Transverse colon (tissue), 4 donors: ENCODE results near the gene MPND.

Experiments used
- EP300 ChIP-seq: sonication (generic); formaldehyde crosslinking; IDR thresholded peaks from one replicate; pipeline ENCODE4 v1.6.1; 2017; ENCODE audit warnings: antibody characterized with exemption, low read depth
- POLR2AphosphoS5 ChIP-seq, 3 donors: sonication (generic); formaldehyde crosslinking; IDR thresholded peaks; one replicate each; pipeline ENCODE4 v1.6.1; 2016; ENCODE audit warnings: antibody characterized with exemption in 3 of 3
- TF ChIP-seq, protein P1 (sequence below), 5 experiments: fragments of 200-600 bp in 3 of 5; fragments of 450-650 bp in 2 of 5; sonication (generic) in 3 of 5; IDR thresholded peaks; 1 replicate in 2 of 5; 2 replicates in 3 of 5; pipeline ENCODE4 v1.5.1; 2016 to 2017; ENCODE audit warnings: antibody characterized with exemption in 5 of 5, inconsistent platforms in 3 of 5, mild to moderate bottlenecking in 2 of 5, moderate library complexity in 1 of 5

DNA sequence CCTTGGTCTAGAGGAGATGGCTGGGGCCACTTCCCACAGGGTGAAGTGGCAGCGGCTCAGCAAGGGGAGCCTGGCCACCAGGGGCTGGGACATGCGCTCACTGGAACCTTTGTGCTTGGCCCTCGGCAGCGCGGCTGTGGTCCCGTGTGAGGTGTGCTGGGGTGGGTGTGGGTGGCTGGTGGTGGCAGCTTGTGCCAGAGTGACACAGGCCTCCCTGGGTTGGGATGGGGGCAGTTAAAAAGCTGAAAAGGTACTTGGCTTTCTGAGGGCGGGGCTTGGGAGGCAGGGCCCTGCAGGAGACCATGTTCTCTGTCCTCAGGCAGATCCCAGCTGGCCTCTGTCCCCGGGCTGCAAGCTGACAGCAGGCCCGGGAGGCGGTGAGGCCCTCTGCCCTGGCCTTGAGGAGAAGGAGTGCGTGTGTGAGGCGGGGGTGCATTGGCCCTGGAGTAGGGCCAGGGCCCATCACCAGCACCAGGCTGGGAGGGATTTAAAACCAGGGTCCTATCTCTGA lies 17.3 kb downstream of the MPND start:
- TF ChIP-seq, protein P1, sequence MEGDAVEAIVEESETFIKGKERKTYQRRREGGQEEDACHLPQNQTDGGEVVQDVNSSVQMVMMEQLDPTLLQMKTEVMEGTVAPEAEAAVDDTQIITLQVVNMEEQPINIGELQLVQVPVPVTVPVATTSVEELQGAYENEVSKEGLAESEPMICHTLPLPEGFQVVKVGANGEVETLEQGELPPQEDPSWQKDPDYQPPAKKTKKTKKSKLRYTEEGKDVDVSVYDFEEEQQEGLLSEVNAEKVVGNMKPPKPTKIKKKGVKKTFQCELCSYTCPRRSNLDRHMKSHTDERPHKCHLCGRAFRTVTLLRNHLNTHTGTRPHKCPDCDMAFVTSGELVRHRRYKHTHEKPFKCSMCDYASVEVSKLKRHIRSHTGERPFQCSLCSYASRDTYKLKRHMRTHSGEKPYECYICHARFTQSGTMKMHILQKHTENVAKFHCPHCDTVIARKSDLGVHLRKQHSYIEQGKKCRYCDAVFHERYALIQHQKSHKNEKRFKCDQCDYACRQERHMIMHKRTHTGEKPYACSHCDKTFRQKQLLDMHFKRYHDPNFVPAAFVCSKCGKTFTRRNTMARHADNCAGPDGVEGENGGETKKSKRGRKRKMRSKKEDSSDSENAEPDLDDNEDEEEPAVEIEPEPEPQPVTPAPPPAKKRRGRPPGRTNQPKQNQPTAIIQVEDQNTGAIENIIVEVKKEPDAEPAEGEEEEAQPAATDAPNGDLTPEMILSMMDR (IDR thresholded peaks at IDR 0.05) = no peak
- TF ChIP-seq POLR2AphosphoS5 (IDR thresholded peaks at IDR 0.05) = no peak
- no peak for TF ChIP-seq EP300
